Brain pericyte (primary cell): ENCODE data around the gene KRTAP10-7.
"Not testable (repeated sequence)": the region's sequence is repeated elsewhere in the genome, so short reads cannot be mapped to it uniquely, and the experiment has no call there.

Experiments
- DNase-seq: peaks from one replicate; pipeline ENCODE4 v3.0.0-alpha.2; 2012; ENCODE audit warnings: low read depth, low spot score

Gene KRTAP10-7

DNA sequence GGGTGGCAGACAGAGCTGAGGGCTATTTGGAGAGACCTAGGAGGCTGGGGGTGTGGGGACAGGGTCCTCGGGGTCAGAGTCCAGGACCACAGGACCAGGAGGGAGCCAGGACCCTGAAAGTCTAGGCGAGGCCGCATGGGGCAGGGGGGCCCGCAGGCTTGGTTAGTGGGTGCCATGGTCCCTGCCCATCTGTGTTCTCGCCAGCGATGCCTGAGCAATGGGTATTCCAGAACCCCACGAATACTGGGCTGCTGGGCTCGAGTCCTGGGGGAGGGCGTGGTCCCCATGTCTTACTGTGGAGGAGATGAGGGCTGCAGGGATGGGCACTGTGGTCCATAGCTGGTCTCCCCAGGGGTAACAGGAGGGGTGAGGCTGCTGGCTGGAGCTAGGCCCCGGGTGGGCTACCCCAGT, 10.1 kb upstream of the KRTAP10-7 start:
- no peak for DNase-seq

DNA sequence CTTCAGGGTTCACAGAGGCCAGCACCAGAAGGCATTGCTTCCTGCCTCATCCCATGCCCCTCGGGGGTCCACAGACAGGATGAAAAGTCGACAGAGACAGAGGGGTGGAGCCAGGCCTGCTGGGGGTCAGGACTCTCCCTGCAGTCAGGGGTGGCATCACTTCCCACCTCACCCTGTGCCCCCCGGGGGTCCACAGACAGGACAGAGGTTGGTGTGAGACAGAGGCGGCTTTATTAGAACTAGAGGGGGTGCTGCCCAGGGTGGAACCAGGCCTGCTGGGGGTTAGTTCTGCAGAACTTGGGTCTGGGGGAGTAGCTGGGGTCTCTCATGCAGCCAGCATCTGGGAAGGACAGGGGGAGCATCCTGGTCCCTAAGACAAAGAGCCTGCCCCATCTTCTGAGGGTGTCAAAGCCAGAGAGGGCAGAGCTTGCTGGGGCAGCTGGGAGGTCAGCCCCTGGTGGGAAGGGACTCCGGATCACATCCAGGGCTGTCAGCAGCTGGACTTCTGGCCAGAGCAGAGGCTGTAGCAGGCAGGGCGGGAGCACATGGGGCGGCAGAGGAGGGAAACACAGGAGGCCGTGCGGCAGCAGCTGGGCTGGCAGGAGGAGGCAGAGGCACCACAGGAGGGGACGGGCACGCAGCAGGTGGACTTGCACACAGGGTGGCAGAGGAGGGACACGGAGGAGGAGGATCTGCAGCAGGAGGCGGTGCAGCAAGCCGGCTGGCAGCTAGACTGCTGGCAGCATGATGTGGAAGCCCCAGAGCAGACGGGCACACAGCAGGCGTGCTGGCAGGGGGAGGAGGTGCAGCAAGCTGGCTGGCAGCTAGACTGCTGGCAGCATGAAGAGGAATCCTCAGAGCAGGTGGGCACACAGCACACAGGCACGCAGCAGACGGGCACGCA, 9.2 kb upstream of the KRTAP10-7 start:
- not testable (repeated sequence) for DNase-seq

GRCh38 chr21:44591801-44592130, 8.6 kb upstream of the KRTAP10-7 start:
- not testable (repeated sequence) for DNase-seq

DNA sequence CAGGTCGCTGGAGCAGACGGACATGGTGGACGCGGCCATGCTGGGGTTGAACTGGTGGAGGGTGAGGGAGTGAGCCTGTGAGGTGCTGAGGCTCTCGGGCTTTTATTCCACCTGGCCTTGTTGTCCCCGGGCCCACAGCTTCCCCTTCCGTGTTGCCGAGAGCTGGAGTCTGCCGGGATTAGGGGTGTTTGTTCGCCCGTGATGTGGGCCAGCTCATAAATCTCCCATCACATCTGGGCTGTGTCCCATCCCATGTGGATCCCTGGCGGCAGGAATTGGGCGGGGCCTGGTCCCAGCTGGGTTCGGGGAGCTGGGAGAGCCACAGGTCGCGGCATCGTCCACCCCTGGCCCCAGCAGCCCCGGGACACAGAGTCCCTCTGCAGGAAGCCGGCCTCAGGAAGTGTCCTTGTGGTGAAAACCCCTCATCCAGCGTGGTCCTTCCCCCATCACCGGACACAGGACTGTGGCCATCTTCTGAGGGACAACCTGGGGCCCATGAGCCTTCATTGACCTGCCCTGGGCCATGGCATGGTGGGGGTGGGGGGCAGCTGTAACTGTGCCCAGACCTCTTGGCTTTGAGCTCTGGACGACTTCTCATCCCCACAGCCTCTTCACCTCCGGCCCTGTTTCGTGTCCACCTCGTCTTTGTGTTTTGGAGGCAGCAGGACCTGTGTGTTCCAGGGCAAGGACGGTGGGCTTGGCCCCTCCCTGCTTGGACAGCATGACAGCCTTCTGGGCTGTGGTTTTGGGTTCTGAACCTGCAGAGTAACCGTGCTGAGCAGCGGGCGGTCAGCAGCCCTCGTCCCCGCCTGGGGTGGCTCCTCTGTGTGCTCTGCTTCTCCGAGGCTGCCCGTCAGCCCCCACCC, 7.7 kb upstream of the KRTAP10-7 start, which contains the start of gene KRTAP10-6:
Gene KRTAP10-6, minus strand, starts transcription at position 60 of the 866 bp plus-strand sequence. Its CDS starts 21 bp downstream, at position 39.
- DNase-seq = no peak

- DNase-seq = no peak
These were observed 6.6 kb upstream of the KRTAP10-7 start for GRCh38 chr21:44593598-44594405.

DNA sequence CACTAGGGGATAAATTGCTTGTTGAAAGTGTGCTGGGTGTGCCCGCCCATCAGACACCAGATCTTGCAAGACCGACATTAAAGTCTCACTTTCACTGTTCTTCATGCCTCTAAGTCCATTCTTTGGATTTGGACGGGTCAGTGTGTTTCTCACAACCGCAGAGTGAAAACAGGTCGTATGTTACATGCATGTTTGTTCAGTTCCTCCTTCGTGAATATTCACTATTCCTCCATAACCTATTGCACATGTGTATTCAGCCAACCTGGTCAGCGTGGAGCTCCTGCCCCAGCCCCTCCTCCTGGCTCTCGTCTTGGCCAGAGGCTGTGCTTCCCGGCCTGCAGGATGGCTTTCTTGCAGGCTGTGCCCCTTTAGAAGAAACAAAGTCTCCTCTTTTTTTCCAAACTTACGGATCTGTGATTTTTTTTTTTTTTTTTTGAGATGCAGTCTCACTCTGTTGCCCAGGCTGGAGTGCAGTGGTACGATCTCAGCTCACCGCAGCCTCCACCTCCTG, 5.9 kb upstream of the KRTAP10-7 start:
- no peak for DNase-seq

DNA sequence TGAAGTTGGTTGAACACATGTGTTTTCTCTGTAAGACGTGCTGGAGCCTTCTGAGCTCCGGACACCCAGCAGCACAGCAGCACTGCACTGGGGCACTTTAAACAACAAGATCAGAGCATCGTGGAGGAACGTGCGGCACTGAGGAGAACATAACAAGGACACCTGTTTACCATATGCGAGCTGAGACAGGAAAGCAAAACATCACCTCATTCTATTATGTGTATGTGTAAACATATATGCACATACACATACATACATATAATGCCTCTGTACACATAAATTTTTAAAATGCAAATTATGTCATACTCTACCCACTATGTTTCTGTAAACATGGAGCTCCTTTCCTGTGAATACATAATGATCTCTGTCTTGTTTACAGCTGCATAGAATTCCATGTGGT, 4.9 kb upstream of the KRTAP10-7 start:
- DNase-seq = no peak

GRCh38 chr21:44596068-44596725, 4.2 kb upstream of the KRTAP10-7 start:
- no peak for DNase-seq

DNA sequence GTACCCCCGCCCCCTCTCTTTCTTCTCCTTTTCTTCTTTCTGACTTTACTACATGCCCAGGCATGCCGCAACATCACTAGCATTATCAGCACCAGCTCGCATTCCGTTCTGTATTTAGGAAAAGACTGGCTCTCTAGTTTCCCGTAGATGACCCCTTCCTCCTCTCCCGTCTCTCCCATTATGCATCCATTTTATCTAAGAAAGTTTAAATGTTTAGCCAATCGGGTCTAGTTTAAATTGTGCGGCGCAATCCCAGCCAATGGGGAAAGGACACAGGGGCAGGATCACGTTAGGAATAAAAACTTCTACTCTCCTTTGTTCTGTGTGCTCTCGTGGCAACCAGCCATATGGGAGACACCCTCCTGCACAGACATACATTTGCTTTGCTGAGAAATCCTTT, 2.3 kb upstream of the KRTAP10-7 start:
- no peak for DNase-seq

- no peak for DNase-seq
These were observed 950 bp upstream of the KRTAP10-7 start for GRCh38 chr21:44599264-44600029.

DNA sequence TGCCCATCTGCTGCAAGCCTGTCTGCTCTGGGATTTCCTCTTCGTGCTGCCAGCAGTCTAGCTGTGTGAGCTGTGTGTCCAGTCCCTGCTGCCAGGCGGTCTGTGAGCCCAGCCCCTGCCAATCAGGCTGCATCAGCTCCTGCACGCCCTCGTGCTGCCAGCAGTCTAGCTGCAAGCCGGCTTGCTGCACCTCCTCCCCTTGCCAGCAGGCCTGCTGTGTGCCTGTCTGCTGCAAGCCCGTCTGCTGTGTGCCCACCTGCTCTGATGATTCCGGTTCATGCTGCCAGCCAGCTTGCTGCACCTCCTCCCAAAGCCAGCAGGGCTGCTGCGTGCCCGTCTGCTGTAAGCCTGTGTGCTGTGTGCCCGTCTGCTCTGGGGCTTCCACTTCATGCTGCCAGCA, 694 bp downstream of the KRTAP10-7 start:
- DNase-seq = not testable (repeated sequence)

DNA sequence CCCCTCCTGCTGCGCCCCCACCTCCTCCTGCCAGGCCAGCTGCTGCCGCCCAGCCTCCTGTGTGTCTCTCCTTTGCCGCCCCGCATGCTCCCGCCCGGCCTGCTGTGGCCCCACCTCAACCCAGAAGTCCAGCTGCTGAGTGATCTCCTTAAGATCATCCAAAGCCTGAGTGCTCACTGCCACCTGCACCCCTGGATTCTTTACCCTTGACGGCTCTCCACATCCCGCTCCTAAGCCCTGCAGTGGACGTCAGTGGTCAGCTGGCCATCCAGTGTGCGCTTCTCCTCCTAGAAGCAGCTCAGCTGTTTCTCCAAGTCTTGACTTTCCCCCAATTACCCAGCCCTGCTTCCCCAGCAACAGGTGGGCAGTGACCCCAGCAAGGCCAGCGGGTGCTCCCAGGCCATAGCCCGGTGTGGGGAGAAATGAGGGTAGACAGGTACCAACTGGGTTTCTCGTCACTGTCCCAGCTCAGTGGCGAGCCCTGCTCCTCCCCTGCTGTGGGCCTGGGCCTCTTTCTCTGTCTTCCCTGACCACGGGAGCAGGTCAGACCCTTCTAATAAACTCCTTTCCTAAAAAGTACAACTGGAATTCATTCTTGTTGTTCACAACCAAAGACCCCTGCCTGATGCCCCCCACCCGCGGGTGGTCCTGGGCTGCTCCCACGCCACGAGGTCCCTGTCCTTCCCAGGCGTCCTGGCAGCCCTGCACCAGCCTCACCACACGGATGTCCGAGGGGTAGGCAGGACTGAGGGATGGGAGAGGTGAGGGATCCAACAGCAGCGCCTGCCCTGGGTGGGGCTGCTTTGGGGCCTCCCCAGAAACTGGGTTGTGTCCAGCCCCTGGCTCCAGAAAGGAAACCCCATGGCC, 1.4 kb downstream of the KRTAP10-7 start:
- DNase-seq = no peak

DNA sequence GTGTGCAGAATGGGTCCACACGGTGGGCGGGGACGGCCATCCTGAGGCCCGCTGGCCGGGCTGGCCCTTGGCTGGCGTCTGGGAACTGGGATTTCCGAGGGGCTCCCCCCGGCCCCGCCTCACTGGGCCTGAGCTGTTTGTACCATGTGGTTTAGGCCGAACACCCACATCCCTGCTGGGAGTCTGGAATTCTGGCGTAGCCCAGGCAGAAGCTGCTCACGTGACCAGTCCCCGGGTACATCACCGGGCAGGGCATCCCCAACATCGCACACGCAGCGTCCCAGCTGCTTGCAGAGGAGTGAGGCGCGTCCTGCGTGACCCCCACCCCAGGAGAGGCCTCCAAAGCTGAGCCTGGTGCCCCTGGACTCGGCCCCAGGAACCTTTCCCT, 2.1 kb downstream of the KRTAP10-7 start:
- DNase-seq = no peak

GRCh38 chr21:44603109-44603875, 2.9 kb downstream of the KRTAP10-7 start:
- no peak for DNase-seq

DNA sequence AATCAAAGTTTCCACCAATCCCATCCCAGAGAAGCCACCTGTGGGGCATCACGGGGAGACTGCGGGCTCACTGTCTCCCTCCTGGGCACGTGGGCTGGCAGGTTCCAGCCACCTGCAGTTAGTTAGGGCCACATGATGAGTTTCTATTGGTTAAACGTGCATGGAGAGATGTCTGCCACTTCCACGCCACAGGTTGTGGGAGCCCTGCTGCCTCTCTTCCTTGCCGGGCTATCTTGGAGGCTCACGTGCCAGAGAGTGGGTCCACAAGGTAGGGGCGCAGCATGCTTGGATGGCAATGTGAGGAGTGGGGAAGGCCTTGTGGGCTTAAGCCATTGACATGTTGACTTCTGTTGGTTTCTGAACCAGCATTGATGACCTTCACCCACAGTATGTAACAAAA, 3.5 kb downstream of the KRTAP10-7 start:
- DNase-seq = no peak

DNA sequence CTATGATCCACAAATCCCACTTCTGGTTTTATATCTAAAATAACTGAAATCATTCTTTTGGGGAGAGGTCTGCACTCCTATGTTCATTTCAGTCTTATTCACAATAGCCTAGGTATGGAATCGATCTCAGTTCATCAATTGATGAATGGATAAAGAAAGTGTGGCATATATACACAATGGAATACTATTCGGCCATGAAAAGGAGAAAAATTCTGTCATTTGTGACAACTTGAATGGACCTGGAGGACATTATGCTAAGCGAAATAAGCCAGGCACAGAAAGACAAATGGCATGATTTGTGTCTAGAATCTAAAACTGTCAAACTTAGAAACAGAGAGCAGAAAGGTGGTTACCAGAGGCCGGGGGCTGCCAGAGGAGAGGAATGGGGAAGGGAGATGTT, 6.1 kb downstream of the KRTAP10-7 start:
- DNase-seq = no peak

DNA sequence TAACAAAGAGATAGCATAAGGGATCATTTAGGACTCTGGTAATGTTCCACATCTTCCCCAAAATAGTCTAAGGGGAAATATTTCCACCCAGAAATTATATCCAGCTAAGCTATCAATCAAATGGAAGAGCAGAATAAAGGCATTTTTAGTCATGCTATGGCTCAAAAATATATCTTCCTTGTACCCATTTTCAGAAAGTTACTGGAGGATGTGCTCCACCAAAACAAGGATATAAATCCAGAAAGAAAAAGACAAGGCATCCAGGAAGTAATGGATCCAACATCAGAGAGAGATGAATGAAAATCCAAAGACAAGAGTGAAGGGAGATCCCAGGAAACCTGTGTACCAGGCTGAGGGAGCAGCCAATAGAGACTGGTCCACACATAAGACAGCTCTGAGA, 8.8 kb downstream of the KRTAP10-7 start:
- DNase-seq = no peak

DNA sequence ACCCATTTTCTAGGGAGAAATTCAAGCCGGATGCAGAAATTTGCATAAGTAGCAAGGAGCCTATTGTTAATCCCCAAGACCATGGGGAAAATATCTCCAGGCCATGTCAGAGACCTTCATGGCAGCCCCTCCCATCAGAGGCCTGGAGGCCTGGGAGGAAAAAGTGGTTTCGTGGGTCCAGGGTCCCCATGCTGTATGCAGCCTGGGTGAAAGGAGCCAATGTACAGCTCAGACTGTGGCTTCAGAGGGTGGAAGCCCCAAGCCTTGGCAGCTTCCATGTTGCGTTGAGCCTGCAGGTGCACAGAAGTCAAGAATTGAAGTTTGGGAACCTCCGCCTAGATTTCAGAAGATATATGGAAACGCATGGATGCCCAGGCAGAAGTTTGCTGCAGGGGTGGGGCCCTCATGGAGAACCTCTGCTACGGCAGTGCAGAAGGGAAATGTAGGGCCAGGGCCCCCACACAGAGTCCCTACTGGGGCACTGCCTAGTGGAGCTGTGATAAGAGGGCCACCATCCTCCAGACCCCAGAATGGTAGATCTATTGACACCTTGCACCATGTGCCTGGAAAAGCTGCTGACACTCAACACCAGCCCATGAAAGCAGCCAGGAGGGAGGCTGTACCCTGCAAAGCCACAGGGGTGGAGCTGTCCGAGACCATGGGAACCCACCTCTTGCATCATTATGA, 9.9 kb downstream of the KRTAP10-7 start:
- not testable (repeated sequence) for DNase-seq
